ENCODE results near the gene SLC5A10.

Gene SLC5A10

GRCh38 chr17:18984273-18985114 lies 32.5 kb downstream of the SLC5A10 start:
- DNase-seq (ENCODE audit: low read depth, low spot score): no peak

- no peak for DNase-seq (ENCODE audit: low read depth, low spot score)
Measured at GRCh38 chr17:18985475-18985874, 33.5 kb downstream of the SLC5A10 start.

GRCh38 chr17:18986541-18987229 lies 34.7 kb downstream of the SLC5A10 start:
- no peak for DNase-seq (ENCODE audit: low read depth, low spot score)

- no peak for DNase-seq (ENCODE audit: low read depth, low spot score)
Measured at GRCh38 chr17:18987230-18987610, 35.3 kb downstream of the SLC5A10 start.

GRCh38 chr17:18987862-18988545 lies 36.0 kb downstream of the SLC5A10 start:
- DNase-seq (ENCODE audit: low read depth, low spot score): no peak

- no peak for DNase-seq (ENCODE audit: low read depth, low spot score)
Measured at GRCh38 chr17:18988546-18989173, 36.7 kb downstream of the SLC5A10 start.

- no peak for DNase-seq (ENCODE audit: low read depth, low spot score)
Measured at GRCh38 chr17:18990331-18990730, 38.4 kb downstream of the SLC5A10 start.

- no peak for DNase-seq (ENCODE audit: low read depth, low spot score)
Measured at GRCh38 chr17:18991531-18992315, 39.8 kb downstream of the SLC5A10 start.

GRCh38 chr17:18992454-18993130 lies 40.6 kb downstream of the SLC5A10 start:
- DNase-seq (ENCODE audit: low read depth, low spot score): no peak

GRCh38 chr17:18993905-18994526 lies 42.1 kb downstream of the SLC5A10 start:
- no peak for DNase-seq (ENCODE audit: low read depth, low spot score)

GRCh38 chr17:18994631-18995030 lies 42.7 kb downstream of the SLC5A10 start:
- DNase-seq (ENCODE audit: low read depth, low spot score): no peak

- DNase-seq (ENCODE audit: low read depth, low spot score): no peak
Measured at GRCh38 chr17:18995220-18995619, 43.3 kb downstream of the SLC5A10 start.

- no peak for DNase-seq (ENCODE audit: low read depth, low spot score)
Measured at GRCh38 chr17:18996458-18996857, 44.5 kb downstream of the SLC5A10 start.

- DNase-seq (ENCODE audit: low read depth, low spot score): no peak
Measured at GRCh38 chr17:18997650-18998196, 45.8 kb downstream of the SLC5A10 start.

- DNase-seq (ENCODE audit: low read depth, low spot score): no peak
Measured at GRCh38 chr17:18999394-18999793, 47.4 kb downstream of the SLC5A10 start.

- DNase-seq (ENCODE audit: low read depth, low spot score): no peak
Measured at GRCh38 chr17:18999911-19000310, 47.9 kb downstream of the SLC5A10 start.

GRCh38 chr17:19000531-19001325 lies 48.8 kb downstream of the SLC5A10 start:
- DNase-seq (ENCODE audit: low read depth, low spot score): no peak

- DNase-seq (ENCODE audit: low read depth, low spot score): no peak
Measured at GRCh38 chr17:19001907-19002590, 50.1 kb downstream of the SLC5A10 start.

Measured in brain pericyte (primary cell).